ENCODE results near the gene TXNDC2.

TXNDC2 gene

GRCh38 chr18:9914584-9915290 is 29.0 kb downstream of the TXNDC2 start:
- no peak for FAIRE-seq

GRCh38 chr18:9915291-9916076 is 29.7 kb downstream of the TXNDC2 start:
- no peak for FAIRE-seq

GRCh38 chr18:9916077-9916639 is 30.4 kb downstream of the TXNDC2 start:
- no peak for FAIRE-seq

GRCh38 chr18:9916808-9917207 is 31.0 kb downstream of the TXNDC2 start:
- FAIRE-seq, result no peak

GRCh38 chr18:9918016-9918680 is 32.4 kb downstream of the TXNDC2 start:
- FAIRE-seq, result no peak

GRCh38 chr18:9919564-9920232 is 33.9 kb downstream of the TXNDC2 start:
- FAIRE-seq, result no peak

- no peak for FAIRE-seq
These were observed 37.0 kb downstream of the TXNDC2 start for GRCh38 chr18:9922592-9923311.

- no peak for FAIRE-seq
These were observed 38.7 kb downstream of the TXNDC2 start for GRCh38 chr18:9924371-9924943.

- no peak for FAIRE-seq
These were observed 39.6 kb downstream of the TXNDC2 start for GRCh38 chr18:9925369-9925768.

- FAIRE-seq, result no peak
These were observed 40.0 kb downstream of the TXNDC2 start for GRCh38 chr18:9925795-9926194.

- FAIRE-seq, result no peak
These were observed 40.6 kb downstream of the TXNDC2 start for GRCh38 chr18:9926223-9926894.

- no peak for FAIRE-seq
These were observed 41.2 kb downstream of the TXNDC2 start for GRCh38 chr18:9926977-9927376.

- no peak for FAIRE-seq
These were observed 41.8 kb downstream of the TXNDC2 start for GRCh38 chr18:9927392-9928063.

GRCh38 chr18:9928646-9929259 is 43.0 kb downstream of the TXNDC2 start:
- no peak for FAIRE-seq

GRCh38 chr18:9930299-9930884 is 44.6 kb downstream of the TXNDC2 start:
- no peak for FAIRE-seq

GRCh38 chr18:9931146-9931545 is 45.4 kb downstream of the TXNDC2 start:
- FAIRE-seq, result no peak

- no peak for FAIRE-seq
These were observed 45.9 kb downstream of the TXNDC2 start for GRCh38 chr18:9931678-9932077.

GRCh38 chr18:9933865-9934264 is 48.1 kb downstream of the TXNDC2 start:
- FAIRE-seq, result no peak

GRCh38 chr18:9934274-9934673 is 48.5 kb downstream of the TXNDC2 start:
- FAIRE-seq, result no peak

Measured in A204.1 (cell line).